Uterus (tissue), 4 donors: Measurements from ENCODE around the gene LRRIQ4. TPM values are rescaled to one million over a fixed set of nuclear protein-coding genes. Genes with fewer than 3 reads are reported as not detected.

Experiments used
- DNase-seq, 2 donors: peaks; one replicate each; pipeline ENCODE4 v3.0.0-alpha.2; 2019 to 2020
- H3K27ac ChIP-seq, 2 donors: fragments of 200-600 bp; sonication (generic); 1 replicate in 1 of 2; 2 replicates in 1 of 2; pipeline ENCODE4 v1.5.1; 2016 to 2018
- H3K27me3 ChIP-seq, 2 donors: fragments of 200-600 bp; sonication (generic); one replicate each; pipeline ENCODE4 v1.5.1; 2018 to 2019; ENCODE audit warnings: control low read depth in 1 of 2
- H3K36me3 ChIP-seq, 2 donors: fragments of 200-600 bp; sonication (generic); one replicate each; pipeline ENCODE4 v1.5.1; 2019; ENCODE audit warnings: control low read depth in 1 of 2
- H3K4me1 ChIP-seq, 2 donors: fragments of 200-600 bp; sonication (generic); one replicate each; pipeline ENCODE4 v1.5.1; 2018 to 2019; ENCODE audit warnings: control low read depth in 1 of 2
- H3K4me3 ChIP-seq, 2 donors: fragments of 200-600 bp; sonication (generic); 1 replicate in 1 of 2; 2 replicates in 1 of 2; pipeline ENCODE4 v1.5.1; 2018 to 2019; ENCODE audit warnings: mild to moderate bottlenecking in 1 of 2
- H3K9me3 ChIP-seq, 2 donors: fragments of 200-600 bp; sonication (generic); one replicate each; pipeline ENCODE4 v1.5.1; 2019; ENCODE audit warnings: control low read depth in 1 of 2
- CTCF ChIP-seq, 4 experiments: fragments of 200-600 bp in 2 of 4; fragments of 450-650 bp in 2 of 4; sonication (generic) in 2 of 4; IDR thresholded peaks; one replicate each; pipeline ENCODE4 v1.5.1; 2016 to 2019; ENCODE audit warnings: antibody characterized with exemption in 4 of 4, mild to moderate bottlenecking in 2 of 4, moderate library complexity in 1 of 4
- POLR2A ChIP-seq, 2 donors: fragments of 450-650 bp; IDR thresholded peaks; one replicate each; pipeline ENCODE4 v1.6.1; 2016; ENCODE audit warnings: antibody characterized with exemption in 2 of 2, mild to moderate bottlenecking in 1 of 2, moderate library complexity in 1 of 2
- intact Hi-C: fragments of 100-400 bp; cut with DNase I; formaldehyde crosslinking; loops from one replicate; pipeline ENCODE4 v1.15.1; 2023; ENCODE audit warnings: low total_unique reads
- total RNA-seq, 4 donors: library from RNA; depleted of rRNA in 3 of 4; stranded (reverse); fragments of >200 nt in 3 of 4; gene quantifications; one replicate each; pipeline versions ENCODE4 v1.1.0 to v1.2.4, GENCODE V29; 2014 to 2023
- donor health status: DM: yes; HTN: yes; CAD: no.

The LRRIQ4 gene
- under 1 TPM in 1 of 4 donors, not detected in 3; 0.14 TPM for total RNA-seq

GRCh38 chr3:169812332-169813235, at the start of gene LRRIQ4, which contains the start of gene LRRC34:
Gene LRRIQ4 (plus strand): TSS chr3:169812870. CDS start chr3:169821922, 9,052 bp downstream.
Gene LRRC34 (minus strand): TSS chr3:169812904. CDS start chr3:169812548, 356 bp downstream.
- no peaks in the 10 kb centered on the region for H3K4me1 ChIP-seq
- H3K27me3 ChIP-seq, result no peaks in the 10 kb centered on the region
- no peaks in the 10 kb centered on the region for H3K9me3 ChIP-seq
- peak; percentile 65 to 69 for DNase-seq
- intact Hi-C loops, result no loop called here
- peak within 1 kb of the TSS; percentile 53 to 85 for H3K27ac ChIP-seq
- no peaks in the 10 kb centered on the region for H3K36me3 ChIP-seq
- H3K4me3 ChIP-seq, result peak within 1 kb of the TSS; percentile 45 to 76
- TF ChIP-seq CTCF (IDR thresholded peaks at IDR 0.05), result no peak
- peak in 1 of 2 donors; percentile 14 for TF ChIP-seq POLR2A (IDR thresholded peaks at IDR 0.05)

GRCh38 chr3:169764312-169764881, 48.3 kb upstream of the LRRIQ4 start:
- H3K27ac ChIP-seq, result peak overlapping the region; percentile 93 to 94
- H3K4me1 ChIP-seq, result no peaks in the 10 kb centered on the region
- no peaks in the 10 kb centered on the region for H3K27me3 ChIP-seq
- peak overlapping the region; percentile 57 to 83 for H3K4me3 ChIP-seq
- peak; percentile 71 to 73 for DNase-seq
- no peaks in the 10 kb centered on the region for H3K9me3 ChIP-seq
- TF ChIP-seq CTCF (IDR thresholded peaks at IDR 0.05), result no peak
- TF ChIP-seq POLR2A (IDR thresholded peaks at IDR 0.05), result peak in 1 of 2 donors; percentile 21
- H3K36me3 ChIP-seq, result no peaks in the 10 kb centered on the region
- intact Hi-C loops, result no loop called here

- intact Hi-C loops, result no loop called here
- peak; percentile 97 to 98 for TF ChIP-seq POLR2A (IDR thresholded peaks at IDR 0.05)
- TF ChIP-seq CTCF (IDR thresholded peaks at IDR 0.05), result no peak
- no peaks in the 10 kb centered on the region for H3K9me3 ChIP-seq
- DNase-seq, result peak; percentile 94 to 95
- no peaks in the 10 kb centered on the region for H3K4me1 ChIP-seq
- peak within 1 kb of the TSS; percentile 93 to 94 for H3K27ac ChIP-seq
- H3K36me3 ChIP-seq, result no peaks in the 10 kb centered on the region
- H3K4me3 ChIP-seq, result peak within 1 kb of the TSS; percentile 57 to 83
- no peaks in the 10 kb centered on the region for H3K27me3 ChIP-seq
These were observed 47.6 kb upstream of the LRRIQ4 start, which contains the start of gene TERC for GRCh38 chr3:169764882-169765612. Gene TERC (minus strand): TSS chr3:169765060.

GRCh38 chr3:169769287-169770181, 43.1 kb upstream of the LRRIQ4 start, which contains the start of gene ACTRT3:
Gene ACTRT3 (minus strand): TSS chr3:169769561. CDS start chr3:169769520, 41 bp downstream.
- H3K27ac ChIP-seq, result peak within 1 kb of the TSS; percentile 81 to 87
- intact Hi-C loops, result no loop called here
- H3K36me3 ChIP-seq, result no peaks in the 10 kb centered on the region
- peak; percentile 43 to 56 for DNase-seq
- H3K4me3 ChIP-seq, result peak within 1 kb of the TSS; percentile 50 to 70
- H3K27me3 ChIP-seq, result no peaks in the 10 kb centered on the region
- TF ChIP-seq CTCF (IDR thresholded peaks at IDR 0.05), result no peak
- TF ChIP-seq POLR2A (IDR thresholded peaks at IDR 0.05), result peak in 1 of 2 donors; percentile 24
- peaks cover 0 to under 1% of the 10 kb centered on the region in 2 donors for H3K4me1 ChIP-seq
- no peaks in the 10 kb centered on the region for H3K9me3 ChIP-seq
